ENCODE results near the gene ZNF408.
"Not testable (repeated sequence)": the region's sequence is repeated elsewhere in the genome, so short reads cannot be mapped to it uniquely, and the experiment has no call there.

Gene ZNF408

DNA sequence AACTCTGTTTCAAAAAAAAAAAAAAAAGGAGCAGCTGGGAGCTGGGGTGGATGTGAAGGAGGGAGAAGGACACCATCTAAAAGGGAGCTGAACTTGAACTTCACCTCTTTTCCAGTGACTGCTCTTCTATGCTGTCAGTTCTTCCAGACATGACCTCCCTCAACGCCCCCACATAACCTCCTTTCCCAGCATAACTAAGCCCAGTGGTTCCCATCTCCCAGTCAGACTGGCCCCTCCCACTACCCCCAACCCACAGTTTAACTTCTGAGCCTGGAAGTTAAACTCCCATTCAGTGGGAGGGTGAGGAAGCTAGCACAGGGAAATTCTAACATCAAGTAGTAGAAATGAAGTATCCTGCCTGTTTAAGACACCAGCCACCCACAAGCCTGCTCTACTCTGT is 2.2 kb upstream of the ZNF408 start:
- DNase-seq: no peak

DNA sequence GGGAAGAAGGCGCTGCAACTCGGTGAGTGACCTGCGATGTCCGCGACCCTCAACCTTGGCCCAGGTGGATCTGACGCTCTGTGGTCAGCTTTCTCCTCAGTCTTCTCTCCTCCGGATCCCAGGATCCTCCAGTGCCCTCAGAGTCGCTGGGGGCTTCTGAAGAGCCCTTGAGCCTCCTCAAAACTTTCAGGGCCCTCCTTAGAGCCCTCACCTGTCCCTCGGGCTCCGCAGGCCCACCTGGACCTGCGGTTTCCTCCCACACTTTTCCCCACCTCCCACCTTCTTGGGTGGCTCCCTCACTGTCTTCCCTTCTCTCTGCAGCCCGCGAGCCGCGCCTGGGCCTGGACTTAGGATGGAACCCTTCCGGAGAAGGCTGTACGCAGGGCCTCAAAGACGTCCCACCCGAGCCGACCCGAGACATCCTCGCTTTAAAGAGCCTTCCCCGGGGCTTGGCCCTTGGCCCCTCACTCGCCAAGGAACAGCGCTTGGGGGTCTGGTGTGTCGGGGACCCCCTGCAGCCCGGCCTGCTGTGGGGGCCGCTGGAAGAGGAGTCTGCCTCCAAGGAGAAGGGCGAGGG is 335 bp downstream of the ZNF408 start:
- no peak for DNase-seq

- DNase-seq: no peak
Measured at GRCh38 chr11:46705070-46705688, 4.3 kb downstream of the ZNF408 start.

DNA sequence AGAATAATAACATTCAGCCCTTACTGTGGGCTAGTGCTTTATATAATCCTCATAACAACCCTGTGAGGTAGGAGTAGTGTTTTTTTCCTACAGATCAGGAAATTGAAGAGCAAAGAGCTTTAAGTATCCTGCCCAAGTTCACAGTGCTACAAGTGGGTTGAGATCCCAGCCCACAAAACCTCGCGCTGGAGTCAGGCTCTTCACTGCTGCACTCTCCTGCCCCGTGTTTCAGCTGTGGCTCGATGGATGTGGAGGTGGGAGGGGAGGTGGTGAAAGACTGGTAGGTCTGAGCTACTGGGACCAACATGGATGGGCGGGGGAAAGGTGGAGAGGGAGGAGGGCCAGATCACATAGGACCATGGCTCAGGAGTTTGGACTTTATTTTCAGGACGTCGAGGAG is 6.1 kb downstream of the ZNF408 start:
- no peak for DNase-seq

- not testable (repeated sequence) for DNase-seq
Measured at GRCh38 chr11:46709351-46709750, 8.5 kb downstream of the ZNF408 start.

- no peak for DNase-seq
Measured at GRCh38 chr11:46710821-46711269, 10.0 kb downstream of the ZNF408 start.

- no peak for DNase-seq
Measured at GRCh38 chr11:46711303-46711702, 10.5 kb downstream of the ZNF408 start.

DNA sequence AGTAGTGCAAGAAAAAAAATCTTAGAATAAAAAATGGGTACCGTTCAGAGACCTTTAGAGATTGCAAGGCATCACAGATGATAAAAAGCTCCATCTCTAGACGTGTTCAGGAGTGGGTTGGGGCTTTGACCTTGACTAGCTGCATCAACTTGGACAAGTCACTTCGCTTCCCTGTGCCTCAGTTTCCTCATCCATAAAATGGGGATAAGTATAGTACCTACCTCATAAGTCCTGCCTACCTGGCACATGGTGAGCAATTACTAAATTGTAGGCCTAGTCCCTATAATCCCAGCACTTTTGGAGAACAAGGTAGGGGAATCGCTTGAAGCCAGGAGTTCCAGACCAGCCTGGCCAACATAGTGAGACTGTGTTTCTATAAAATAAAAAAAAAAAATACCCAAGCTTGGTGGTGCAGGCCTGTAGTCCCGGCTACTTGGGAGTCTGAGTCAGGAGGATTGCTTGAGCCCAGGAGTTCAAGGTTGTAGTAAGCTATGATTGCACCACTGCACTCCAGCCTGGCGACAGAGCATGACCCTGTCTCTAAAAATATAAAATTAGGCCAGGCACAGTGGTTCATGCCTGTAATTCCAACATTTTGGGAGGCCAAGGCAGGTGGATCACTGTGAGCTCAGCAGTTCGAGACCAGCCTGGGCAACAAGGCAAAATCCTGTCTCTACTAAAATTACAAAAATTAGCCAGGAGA is 12.2 kb downstream of the ZNF408 start:
- DNase-seq: no peak

DNA sequence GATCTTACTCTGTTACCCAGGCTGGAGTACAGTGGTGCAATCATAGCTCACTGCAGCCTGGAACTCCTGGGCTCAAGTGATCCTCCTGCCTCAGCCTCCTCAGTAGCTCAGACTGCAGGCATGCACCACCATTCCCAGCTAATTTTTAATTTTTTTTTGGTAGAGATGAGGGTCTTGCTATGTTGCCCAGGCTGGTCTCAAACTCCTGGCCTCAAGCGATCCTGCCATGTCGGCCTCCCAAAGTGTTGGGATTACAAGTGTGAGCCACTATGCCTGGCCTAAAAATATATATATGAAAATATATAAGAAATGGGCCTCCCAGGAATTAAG is 17.0 kb downstream of the ZNF408 start:
- DNase-seq: not testable (repeated sequence)

GRCh38 chr11:46718155-46719019 is 17.6 kb downstream of the ZNF408 start:
- DNase-seq: no peak

GRCh38 chr11:46719048-46719542 is 18.3 kb downstream of the ZNF408 start, which contains the start of gene F2:
TSS of gene F2 (plus strand) at chr11:46719213. CDS start at chr11:46719236, 23 bp downstream.
- DNase-seq: no peak

- DNase-seq: no peak
Measured at GRCh38 chr11:46719543-46720218, 18.9 kb downstream of the ZNF408 start.

DNA sequence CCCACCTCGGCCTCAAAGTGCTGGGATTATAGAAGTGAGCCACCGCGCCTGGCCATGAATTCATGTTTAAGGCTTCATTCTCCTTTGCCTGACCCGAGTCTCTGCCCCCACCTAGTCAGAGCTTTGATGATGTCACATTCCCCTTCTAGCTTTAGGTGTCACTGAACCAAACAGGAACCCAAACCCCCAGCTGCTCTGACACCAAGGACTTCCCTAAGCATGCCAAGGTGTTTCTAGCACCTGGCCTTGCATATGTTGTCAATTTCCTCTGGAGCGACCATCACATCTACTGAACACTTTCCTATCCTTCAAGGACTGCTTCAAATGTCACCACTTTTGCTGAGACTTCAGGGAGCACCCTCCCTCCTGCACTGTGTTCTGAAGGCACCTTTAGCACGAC is 20.5 kb downstream of the ZNF408 start:
- no peak for DNase-seq

DNA sequence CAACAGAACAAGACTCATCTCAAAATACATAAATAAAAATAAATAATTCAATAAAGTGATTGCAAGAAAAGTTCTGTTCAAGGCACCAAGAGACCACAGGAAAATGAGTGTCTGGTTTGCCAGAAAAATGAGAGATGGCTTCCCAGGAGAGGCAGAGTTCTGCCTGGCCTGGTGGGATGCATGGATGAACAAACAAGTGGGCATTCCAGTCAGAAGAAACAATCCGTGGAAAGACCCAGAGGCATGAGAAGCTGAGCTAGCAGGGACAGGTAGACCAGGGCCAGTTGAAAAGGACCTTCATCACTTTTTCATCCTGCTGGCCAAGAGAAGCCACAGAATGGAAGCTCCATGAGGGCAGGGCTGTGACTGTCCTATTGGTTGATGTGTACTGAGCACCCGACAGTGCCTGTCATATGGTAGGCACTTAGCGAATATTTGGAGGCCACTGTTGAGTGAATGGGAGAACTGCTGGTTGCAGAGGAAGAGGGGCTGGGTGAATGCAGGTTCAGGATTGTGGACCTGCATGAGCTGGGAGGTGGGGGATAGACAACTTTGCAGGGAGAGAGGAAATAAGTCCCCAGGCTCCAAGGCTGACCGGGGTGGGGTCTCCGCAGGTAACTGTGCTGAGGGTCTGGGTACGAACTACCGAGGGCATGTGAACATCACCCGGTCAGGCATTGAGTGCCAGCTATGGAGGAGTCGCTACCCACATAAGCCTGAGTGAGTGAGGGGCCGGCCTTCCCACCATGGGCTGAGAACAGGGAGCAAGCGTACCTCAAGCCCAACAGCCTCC is 21.9 kb downstream of the ZNF408 start:
- no peak for DNase-seq

DNA sequence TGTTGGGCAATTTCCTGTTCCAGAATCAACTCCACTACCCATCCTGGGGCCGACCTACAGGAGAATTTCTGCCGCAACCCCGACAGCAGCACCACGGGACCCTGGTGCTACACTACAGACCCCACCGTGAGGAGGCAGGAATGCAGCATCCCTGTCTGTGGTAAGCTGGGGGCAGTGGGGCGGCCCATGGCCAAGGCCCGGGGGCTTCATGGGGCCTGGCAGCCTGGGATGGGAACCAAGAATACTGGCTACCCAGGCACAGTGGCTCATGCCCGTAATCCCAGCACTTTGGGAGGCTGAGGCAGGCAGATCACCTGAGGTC is 22.5 kb downstream of the ZNF408 start:
- DNase-seq: no peak

- DNase-seq: no peak
Measured at GRCh38 chr11:46724088-46724487, 23.3 kb downstream of the ZNF408 start.

GRCh38 chr11:46725338-46726205 is 24.7 kb downstream of the ZNF408 start:
- no peak for DNase-seq

- DNase-seq: no peak
Measured at GRCh38 chr11:46726206-46726862, 25.5 kb downstream of the ZNF408 start.

GRCh38 chr11:46727952-46728658 is 27.3 kb downstream of the ZNF408 start:
- no peak for DNase-seq

DNA sequence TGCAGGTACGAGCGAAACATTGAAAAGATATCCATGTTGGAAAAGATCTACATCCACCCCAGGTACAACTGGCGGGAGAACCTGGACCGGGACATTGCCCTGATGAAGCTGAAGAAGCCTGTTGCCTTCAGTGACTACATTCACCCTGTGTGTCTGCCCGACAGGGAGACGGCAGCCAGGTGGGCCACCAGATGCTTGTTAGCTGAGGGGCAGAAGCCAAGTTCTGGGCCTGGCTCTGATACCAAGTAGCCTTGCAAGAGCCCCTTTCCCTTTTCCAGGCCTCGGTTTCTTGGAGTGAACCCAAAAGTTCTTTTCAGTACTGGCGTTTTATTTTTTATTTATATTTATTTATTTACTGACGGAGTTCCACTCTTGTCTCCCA is 27.8 kb downstream of the ZNF408 start:
- no peak for DNase-seq

Data from activated CD4-positive, alpha-beta T cell treated with anti-CD3 and anti-CD28 coated beads, Interleukin-2, amount 50 U/mL, for 1 hour (primary cell).